Measurements from ENCODE around the gene APOH. TPM values are rescaled to one million over a fixed set of nuclear protein-coding genes. Genes with fewer than 3 reads are reported as not detected.

Gene APOH
- total and polyA plus RNA-seq, 2 of the 8 experiments (the other 6 are each of a cell fraction or from before 2014, with no cell fraction given): not detected

DNA sequence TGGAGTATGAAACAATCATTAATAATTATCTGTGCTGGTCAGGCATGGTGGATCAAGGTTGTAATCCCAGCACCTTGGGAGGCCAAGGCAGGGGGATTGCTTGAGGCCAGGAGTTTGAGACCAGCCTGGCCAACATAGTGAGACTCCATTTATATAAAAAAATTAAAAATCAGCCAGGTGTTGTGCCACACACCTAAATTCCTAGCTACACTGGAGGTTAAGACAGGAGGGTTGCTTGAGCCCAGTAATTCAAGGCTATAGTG lies 44.3 kb upstream of the APOH start (continued):
- TF ChIP-seq MAX (IDR thresholded peaks at IDR 0.05): no peak
- no peak for TF ChIP-seq KDM5A (IDR thresholded peaks at IDR 0.05; ENCODE audit: low read length)
- TF ChIP-seq SIRT6 (IDR thresholded peaks at IDR 0.05; ENCODE audit: low read length): no peak

Data from H1 (cell line).